ENCODE measurements around the gene GPR32.
"Not testable (repeated sequence)": the region's sequence is repeated elsewhere in the genome, so short reads cannot be mapped to it uniquely, and the experiment has no call there.

GPR32 gene

DNA sequence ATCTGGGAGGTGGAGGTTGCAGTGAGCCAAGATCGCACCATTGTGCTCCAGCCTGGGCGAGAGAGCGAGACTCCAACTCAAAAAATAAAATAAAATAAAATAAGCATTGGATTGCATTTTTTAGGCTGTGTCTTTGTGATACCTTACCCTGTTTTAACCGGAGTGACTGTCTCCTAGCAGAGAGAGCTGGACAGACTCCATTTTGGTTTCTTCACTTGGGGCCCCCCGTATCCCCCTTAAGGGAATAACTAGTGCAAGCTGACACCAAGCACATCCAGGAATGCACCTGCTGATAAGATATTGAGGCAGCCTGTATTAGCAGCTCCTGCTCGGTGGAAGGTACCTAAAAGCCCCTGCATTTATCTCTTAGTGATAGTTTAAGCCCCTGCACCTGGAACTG, 20.8 kb upstream of the GPR32 start:
- TF ChIP-seq, protein P1, sequence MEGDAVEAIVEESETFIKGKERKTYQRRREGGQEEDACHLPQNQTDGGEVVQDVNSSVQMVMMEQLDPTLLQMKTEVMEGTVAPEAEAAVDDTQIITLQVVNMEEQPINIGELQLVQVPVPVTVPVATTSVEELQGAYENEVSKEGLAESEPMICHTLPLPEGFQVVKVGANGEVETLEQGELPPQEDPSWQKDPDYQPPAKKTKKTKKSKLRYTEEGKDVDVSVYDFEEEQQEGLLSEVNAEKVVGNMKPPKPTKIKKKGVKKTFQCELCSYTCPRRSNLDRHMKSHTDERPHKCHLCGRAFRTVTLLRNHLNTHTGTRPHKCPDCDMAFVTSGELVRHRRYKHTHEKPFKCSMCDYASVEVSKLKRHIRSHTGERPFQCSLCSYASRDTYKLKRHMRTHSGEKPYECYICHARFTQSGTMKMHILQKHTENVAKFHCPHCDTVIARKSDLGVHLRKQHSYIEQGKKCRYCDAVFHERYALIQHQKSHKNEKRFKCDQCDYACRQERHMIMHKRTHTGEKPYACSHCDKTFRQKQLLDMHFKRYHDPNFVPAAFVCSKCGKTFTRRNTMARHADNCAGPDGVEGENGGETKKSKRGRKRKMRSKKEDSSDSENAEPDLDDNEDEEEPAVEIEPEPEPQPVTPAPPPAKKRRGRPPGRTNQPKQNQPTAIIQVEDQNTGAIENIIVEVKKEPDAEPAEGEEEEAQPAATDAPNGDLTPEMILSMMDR (IDR thresholded peaks at IDR 0.05; ENCODE audit: low read depth, low read length, missing control alignments), result no peak
- in situ Hi-C loops (cut with HindIII; ENCODE audit: low sequenced_read_pairs), result no loop called here
- no peak overlapping the region for H3K4me3 ChIP-seq (ENCODE audit: low read depth, low read length)
- DNase-seq (ENCODE audit: low read depth), result no peak

DNA sequence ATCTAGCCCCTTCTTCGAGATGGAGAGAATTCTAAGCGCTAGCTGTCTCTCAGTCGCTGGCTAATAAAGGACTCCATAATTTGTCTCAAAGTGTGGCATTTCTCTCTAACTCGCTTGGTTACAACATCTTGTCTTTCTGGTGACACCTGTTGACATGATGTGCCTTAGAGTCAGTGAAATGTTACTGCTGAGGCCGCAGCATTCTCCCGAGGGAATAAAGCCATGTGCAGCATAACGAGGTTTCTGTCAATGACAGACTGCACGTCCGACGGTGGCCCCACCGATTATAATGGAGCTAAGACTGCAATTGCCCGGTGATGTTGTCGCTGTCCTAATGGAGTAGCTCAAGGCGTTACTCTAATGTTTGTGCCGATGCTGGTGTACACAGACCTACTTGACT, 20.3 kb upstream of the GPR32 start:
- TF ChIP-seq, protein P1 (IDR thresholded peaks at IDR 0.05; ENCODE audit: low read depth, low read length, missing control alignments), result no peak
- no peak overlapping the region for H3K4me3 ChIP-seq (ENCODE audit: low read depth, low read length)
- DNase-seq (ENCODE audit: low read depth), result no peak
- in situ Hi-C loops (cut with HindIII; ENCODE audit: low sequenced_read_pairs), result no loop called here

DNA sequence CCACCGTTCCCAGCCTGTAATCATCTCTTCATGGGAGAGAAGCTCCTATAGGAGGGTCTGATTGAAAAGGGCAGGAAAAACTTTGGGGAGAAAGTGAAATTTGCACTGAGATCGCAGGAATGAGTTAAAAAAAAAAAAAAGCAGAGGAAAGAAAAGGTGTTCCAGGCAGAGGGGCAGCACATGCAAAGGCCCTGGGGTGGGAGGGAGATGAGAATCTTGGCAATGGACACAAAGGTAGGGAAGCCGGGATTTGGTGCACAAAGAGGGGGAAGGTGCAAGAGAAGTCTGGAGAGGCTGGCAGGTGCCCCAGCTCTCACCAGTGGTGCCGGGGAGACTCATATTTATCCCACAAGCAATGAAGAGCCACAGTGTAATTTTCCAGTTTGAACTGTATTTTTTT, 16.4 kb upstream of the GPR32 start:
- TF ChIP-seq, protein P1 (IDR thresholded peaks at IDR 0.05; ENCODE audit: low read depth, low read length, missing control alignments), result no peak
- in situ Hi-C loops (cut with HindIII; ENCODE audit: low sequenced_read_pairs), result no loop called here
- H3K4me3 ChIP-seq (ENCODE audit: low read depth, low read length), result no peak overlapping the region
- DNase-seq (ENCODE audit: low read depth), result no peak

DNA sequence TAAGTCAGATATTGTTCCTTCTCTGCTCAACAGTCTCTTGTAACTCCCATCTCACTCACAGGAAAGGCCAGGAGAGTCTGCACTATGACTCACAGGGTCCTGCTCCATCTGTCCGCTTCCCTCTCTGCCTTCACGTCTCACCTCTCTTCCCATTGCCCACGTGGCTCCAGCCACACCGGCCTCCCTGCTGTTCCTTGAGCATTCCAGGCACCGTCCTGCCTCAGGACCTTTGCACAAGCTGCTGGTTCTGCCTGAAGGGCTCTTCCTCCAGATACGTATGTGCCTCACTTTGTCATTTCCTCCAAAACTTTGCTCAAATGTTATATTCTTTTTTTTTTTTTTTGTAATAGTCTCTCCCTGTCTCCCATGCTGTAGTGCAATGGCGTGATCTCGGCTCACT, 14.0 kb upstream of the GPR32 start:
- DNase-seq (ENCODE audit: low read depth); in situ Hi-C loops (cut with HindIII; ENCODE audit: low sequenced_read_pairs); H3K4me3 ChIP-seq (ENCODE audit: low read depth, low read length): not testable (repeated sequence)

DNA sequence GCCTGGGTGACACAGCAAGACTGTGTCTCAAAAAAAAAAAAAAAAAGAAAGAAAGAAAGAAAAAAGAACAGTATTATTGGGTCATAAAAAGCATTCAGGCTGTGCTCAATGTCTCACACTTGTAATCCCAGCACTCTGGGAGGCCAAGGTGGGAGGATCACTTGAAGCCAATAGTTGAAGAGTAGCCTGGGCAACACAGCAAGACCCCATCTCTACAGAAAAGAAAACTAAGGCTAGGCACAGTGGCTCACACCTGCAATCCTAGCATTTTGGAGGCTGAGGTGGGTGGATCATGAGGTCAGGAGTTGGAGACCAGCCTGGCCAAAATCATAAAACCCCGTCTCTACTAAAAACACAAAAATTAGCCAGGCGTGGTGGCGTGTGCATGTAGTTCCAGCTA, 12.6 kb upstream of the GPR32 start:
- H3K4me3 ChIP-seq (ENCODE audit: low read depth, low read length); in situ Hi-C loops (cut with HindIII; ENCODE audit: low sequenced_read_pairs); DNase-seq (ENCODE audit: low read depth): not testable (repeated sequence)

DNA sequence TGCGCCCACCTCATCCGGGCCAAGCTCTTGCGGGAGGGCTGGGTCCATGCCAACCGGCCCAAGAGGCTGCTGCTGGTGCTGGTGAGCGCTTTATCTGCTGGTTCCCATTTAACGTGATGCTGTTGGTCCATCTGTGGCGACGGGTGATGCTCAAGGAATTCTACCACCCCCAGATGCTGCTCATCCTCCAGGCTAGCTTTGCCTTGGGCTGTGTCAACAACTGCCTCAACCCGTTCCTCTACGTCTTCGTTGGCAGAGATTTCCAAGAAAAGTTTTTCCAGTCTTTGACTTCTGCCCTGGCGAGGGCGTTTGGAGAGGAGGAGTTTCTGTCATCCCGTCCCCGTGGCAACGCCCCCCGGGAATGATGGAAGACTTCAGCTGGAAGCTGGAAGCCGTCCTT, 11.2 kb upstream of the GPR32 start:
- in situ Hi-C loops (cut with HindIII; ENCODE audit: low sequenced_read_pairs); H3K4me3 ChIP-seq (ENCODE audit: low read depth, low read length); DNase-seq (ENCODE audit: low read depth): not testable (repeated sequence)

DNA sequence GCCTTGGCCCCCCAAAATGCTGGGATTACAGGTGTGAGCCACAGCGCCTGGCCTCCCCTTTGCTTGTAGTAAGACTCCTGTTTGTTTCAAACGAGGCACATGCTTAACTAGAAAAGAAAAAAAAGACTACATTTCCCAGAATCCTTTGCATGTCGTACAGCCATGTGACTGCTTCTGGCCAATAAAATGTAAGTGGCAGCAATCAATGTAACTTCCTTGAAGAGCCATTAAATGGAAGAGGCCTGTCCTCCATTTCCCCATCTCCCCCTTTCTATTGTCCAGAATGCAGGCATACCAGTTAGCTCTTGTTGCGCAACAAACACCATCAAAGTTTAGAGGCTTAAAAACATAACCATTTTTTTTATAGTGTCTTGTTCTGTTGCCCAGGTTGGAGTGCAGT, 10.4 kb upstream of the GPR32 start:
- in situ Hi-C loops (cut with HindIII; ENCODE audit: low sequenced_read_pairs), result no loop called here
- TF ChIP-seq, protein P1 (IDR thresholded peaks at IDR 0.05; ENCODE audit: low read depth, low read length, missing control alignments), result no peak
- H3K4me3 ChIP-seq (ENCODE audit: low read depth, low read length), result no peak overlapping the region
- no peak for DNase-seq (ENCODE audit: low read depth)

DNA sequence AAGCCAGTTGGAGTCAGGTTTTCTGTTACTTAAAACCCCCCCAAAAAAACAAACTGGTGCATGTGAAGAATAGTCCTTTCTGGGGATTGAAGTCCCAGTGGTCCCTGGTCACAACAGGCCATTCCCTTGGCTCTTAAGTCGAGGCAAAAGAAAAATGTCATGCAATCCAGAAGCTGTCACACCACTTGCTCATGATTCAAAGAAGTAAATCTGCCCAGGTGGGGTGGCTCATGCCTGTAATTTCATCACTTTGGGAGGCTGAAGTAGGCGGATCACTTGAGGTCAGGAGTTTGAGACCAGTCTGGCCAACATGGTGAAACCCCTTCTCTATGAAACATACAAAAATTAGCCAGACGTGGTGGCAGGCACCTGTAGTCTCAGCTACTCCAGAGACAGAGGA, 8.8 kb upstream of the GPR32 start:
- DNase-seq (ENCODE audit: low read depth); H3K4me3 ChIP-seq (ENCODE audit: low read depth, low read length); in situ Hi-C loops (cut with HindIII; ENCODE audit: low sequenced_read_pairs): not testable (repeated sequence)

DNA sequence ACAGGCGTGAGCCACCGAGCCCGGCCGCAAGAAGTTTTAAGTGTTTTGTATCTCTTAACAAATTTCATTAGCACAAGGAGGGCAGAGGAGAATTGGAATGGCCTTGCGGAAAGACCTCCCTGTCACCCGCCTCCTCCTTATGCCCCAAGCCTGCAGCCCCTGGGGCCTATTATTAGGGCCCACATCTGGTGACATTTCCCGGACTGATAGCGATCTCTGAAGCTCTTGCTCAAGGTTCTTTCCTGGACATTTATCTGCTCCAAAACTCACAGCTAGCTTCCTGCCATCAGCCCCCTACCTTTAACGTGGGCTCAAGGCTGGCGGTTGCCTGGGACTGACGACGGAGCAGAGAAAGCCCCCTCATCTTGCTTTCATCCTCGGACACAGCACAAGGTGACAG, 6.7 kb upstream of the GPR32 start:
- DNase-seq (ENCODE audit: low read depth); H3K4me3 ChIP-seq (ENCODE audit: low read depth, low read length); in situ Hi-C loops (cut with HindIII; ENCODE audit: low sequenced_read_pairs): not testable (repeated sequence)

DNA sequence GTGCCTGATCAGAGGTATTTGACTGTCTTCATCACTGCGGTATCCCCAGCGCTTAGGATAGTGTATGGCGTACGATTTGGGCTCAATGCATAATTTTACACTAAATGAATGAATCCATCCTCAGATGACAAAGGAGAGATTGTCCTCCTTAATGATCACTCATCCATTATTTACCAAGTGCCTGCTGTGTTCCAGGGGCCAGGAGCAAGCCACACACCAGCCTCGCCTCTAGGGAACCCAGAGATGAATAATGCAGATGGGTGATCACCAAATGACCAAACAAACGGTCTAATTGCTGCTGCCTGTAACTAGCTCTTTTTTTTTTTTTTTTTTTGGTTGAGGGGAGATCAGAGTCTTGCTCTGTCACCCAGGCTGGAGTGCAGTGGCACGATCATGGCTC, 5.9 kb upstream of the GPR32 start:
- TF ChIP-seq, protein P1 (IDR thresholded peaks at IDR 0.05; ENCODE audit: low read depth, low read length, missing control alignments), result no peak
- DNase-seq (ENCODE audit: low read depth), result no peak
- in situ Hi-C loops (cut with HindIII; ENCODE audit: low sequenced_read_pairs), result no loop called here
- H3K4me3 ChIP-seq (ENCODE audit: low read depth, low read length), result no peak overlapping the region

DNA sequence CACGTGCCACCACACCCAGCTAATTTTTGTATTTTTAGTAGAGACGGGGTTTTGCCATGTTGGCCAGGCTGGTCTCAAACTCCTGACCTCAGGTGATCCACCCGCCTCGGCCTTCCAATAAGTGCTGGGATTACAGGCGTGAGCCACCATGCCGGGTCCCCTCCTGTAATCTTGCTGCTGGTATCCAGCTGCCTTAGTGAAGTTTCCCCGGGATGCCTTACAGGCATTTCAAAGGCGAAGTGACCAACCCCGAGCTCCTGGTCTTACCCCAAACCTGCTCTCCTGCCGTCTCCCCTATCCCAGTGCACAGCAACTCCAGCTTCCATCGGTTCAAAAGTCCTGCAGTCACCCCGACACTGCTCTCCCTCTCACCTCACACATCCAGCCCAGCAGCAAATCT, 3.5 kb upstream of the GPR32 start:
- DNase-seq (ENCODE audit: low read depth); H3K4me3 ChIP-seq (ENCODE audit: low read depth, low read length); in situ Hi-C loops (cut with HindIII; ENCODE audit: low sequenced_read_pairs): not testable (repeated sequence)

DNA sequence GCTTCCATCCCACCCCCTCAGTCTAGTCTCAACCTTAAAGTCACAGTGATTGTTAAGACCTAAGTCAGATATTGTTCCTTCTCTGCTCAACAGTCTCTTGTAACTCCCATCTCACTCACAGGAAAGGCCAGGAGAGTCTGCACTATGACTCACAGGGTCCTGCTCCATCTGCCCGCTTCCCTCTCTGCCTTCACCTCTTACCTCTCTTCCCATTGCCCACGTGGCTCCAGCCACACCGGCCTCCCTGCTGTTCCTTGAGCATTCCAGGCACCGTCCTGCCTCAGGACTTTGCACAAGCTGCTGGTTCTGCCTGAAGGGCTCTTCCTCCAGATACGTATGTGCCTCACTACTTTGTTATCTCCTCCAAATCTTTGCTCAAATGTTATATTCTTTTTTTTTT, 3.0 kb upstream of the GPR32 start:
- DNase-seq (ENCODE audit: low read depth); in situ Hi-C loops (cut with HindIII; ENCODE audit: low sequenced_read_pairs); H3K4me3 ChIP-seq (ENCODE audit: low read depth, low read length): not testable (repeated sequence)
